Measurements from ENCODE around the gene B3GALNT2. TPM values are rescaled to one million over a fixed set of nuclear protein-coding genes. Genes with fewer than 3 reads are reported as not detected.
A peak's percentile ranks its signal among the peaks of the same experiment; 100 is the strongest.

Gene B3GALNT2
- total and polyA plus RNA-seq, 2 of the 4 experiments (the other 2 are of a cell fraction): 11.0 to 32.8 TPM

DNA sequence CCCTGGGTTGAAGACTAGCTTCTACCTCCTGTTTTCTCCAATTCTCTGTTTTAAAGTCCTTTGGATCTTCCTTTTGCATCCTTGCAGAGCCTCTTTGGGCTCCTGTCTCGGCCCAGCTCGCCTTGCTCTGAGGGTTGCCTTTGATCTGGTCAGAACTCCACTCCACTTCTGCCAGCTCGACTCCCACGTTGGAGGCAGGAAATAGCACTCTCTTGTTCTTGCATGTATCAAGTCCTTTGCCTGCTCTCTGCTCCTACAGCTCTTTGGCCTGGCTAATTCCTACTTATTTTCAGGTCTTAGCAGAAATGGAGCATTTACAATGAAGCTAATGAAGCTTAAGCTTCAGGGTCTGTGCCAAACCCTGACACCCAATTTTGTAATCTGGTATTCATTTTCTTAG is 21.1 kb upstream of the B3GALNT2 start:
- dilution Hi-C loops (cut with HindIII; ENCODE audit: low sequenced_read_pairs, unreplicated experiment): no loop called here
- peak; percentile 8 for DNase-seq
- Histone ChIP-seq H3K79me1 (ENCODE audit: low read depth in 1 of 2, low read length in 2 of 2) (no peaks in the 10 kb centered on the region), H3K18ac (ENCODE audit: low read depth, low read length) (no peak overlapping the region), H2BK120ac (ENCODE audit: low read depth, low read length) (no peak overlapping the region), H3K4ac (ENCODE audit: low read depth, low read length) (no peak overlapping the region), H4K8ac (ENCODE audit: low read depth in 2 of 2, low read length in 2 of 2) (no peak overlapping the region), H2AK5ac (ENCODE audit: low read depth, low read length) (no peak overlapping the region), H2BK5ac (ENCODE audit: low read depth, low read length, poor library complexity, severe bottlenecking) (no peak overlapping the region), H3K36me3 (ENCODE audit: control insufficient read depth, insufficient read depth, low read length) (no peaks in the 10 kb centered on the region), H3K9me1 (ENCODE audit: insufficient read depth, low read length) (no peaks in the 10 kb centered on the region), H3K14ac (replicated peaks; ENCODE audit: low read depth, low read length) (no peak overlapping the region), H3K4me2 (ENCODE audit: low read depth, low read length) (no peak overlapping the region), H2BK20ac (ENCODE audit: low read depth, low read length) (no peak overlapping the region), H4K20me1 (ENCODE audit: insufficient read depth, low read length) (no peaks in the 10 kb centered on the region), H3K27me3 (ENCODE audit: control insufficient read depth, insufficient read depth, low read length) (no peaks in the 10 kb centered on the region), H3K9ac (ENCODE audit: low read depth, low read length) (no peak overlapping the region), H4K5ac (ENCODE audit: low read depth, low read length) (no peak overlapping the region), H2AK9ac (replicated peaks; ENCODE audit: low read depth, low read length, poor library complexity) (no peak overlapping the region), H3K9me3 (ENCODE audit: control insufficient read depth, insufficient read depth, low read length) (no peaks in the 10 kb centered on the region), H3K4me1 (ENCODE audit: control insufficient read depth, insufficient read depth, low read length) (no peaks in the 10 kb centered on the region), H4K91ac (ENCODE audit: insufficient read depth, low read depth, low read length) (no peak overlapping the region), H2AFZ (replicated peaks; ENCODE audit: low read length, poor library complexity) (no peak overlapping the region), H2BK15ac (ENCODE audit: low read depth, low read length) (no peak overlapping the region), H3K23ac (ENCODE audit: low read depth, low read length) (no peak overlapping the region), H3K4me3 (ENCODE audit: insufficient read depth, low read depth, low read length) (no peak overlapping the region), H3K27ac (ENCODE audit: insufficient read depth, low read length) (no peak overlapping the region), H3K56ac (ENCODE audit: extremely low read depth, insufficient read depth, low read length) (no peak overlapping the region)
- ATAC-seq (ENCODE audit: low read depth): no peak
- POLR2A ChIA-PET (ENCODE audit: unreplicated experiment): no interaction called here
- 49% methylated on average over 3 of the region's 4 CpGs; no CpG with 5 or more reads in 1 of the 2 experiments for WGBS, 2 experiments (ENCODE audit: extremely low coverage in 2 of 2, insufficient read length in 1 of 2)
- in situ Hi-C loops (cut with MboI; ENCODE audit: low sequenced_read_pairs): no loop called here
- intact Hi-C loops (cut with micrococcal nuclease): no loop called here
- CTCF ChIA-PET: interaction anchor here (0.7 to 1.1 kb wide), 2 partner anchors 11 to 208 kb away, joined by 3 to 4 read pairs; no protein-coding TSS in a partner anchor
- no peak for TF ChIP-seq CEBPB (IDR thresholded peaks at IDR 0.05; ENCODE audit: low read depth, low read length)
- no peak for TF ChIP-seq SMC3 (IDR thresholded peaks at IDR 0.05; ENCODE audit: low read depth, low read length)
- TF ChIP-seq RAD21 (IDR thresholded peaks at IDR 0.05; ENCODE audit: low read length): no peak
- TF ChIP-seq FOS (IDR thresholded peaks at IDR 0.05; ENCODE audit: low read depth, low read length): no peak
- no peak for TF ChIP-seq MXI1 (IDR thresholded peaks at IDR 0.05; ENCODE audit: borderline replicate concordance, low read depth, low read length)
- TF ChIP-seq, protein P1, sequence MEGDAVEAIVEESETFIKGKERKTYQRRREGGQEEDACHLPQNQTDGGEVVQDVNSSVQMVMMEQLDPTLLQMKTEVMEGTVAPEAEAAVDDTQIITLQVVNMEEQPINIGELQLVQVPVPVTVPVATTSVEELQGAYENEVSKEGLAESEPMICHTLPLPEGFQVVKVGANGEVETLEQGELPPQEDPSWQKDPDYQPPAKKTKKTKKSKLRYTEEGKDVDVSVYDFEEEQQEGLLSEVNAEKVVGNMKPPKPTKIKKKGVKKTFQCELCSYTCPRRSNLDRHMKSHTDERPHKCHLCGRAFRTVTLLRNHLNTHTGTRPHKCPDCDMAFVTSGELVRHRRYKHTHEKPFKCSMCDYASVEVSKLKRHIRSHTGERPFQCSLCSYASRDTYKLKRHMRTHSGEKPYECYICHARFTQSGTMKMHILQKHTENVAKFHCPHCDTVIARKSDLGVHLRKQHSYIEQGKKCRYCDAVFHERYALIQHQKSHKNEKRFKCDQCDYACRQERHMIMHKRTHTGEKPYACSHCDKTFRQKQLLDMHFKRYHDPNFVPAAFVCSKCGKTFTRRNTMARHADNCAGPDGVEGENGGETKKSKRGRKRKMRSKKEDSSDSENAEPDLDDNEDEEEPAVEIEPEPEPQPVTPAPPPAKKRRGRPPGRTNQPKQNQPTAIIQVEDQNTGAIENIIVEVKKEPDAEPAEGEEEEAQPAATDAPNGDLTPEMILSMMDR (conservative IDR thresholded peaks at IDR 0.05; ENCODE audit: low read depth, low read length): no peak
- TF ChIP-seq RFX5 (IDR thresholded peaks at IDR 0.05; ENCODE audit: low read depth, low read length): no peak
- no peak for TF ChIP-seq BHLHE40 (IDR thresholded peaks at IDR 0.05; ENCODE audit: low read depth, low read length)
- no peak for TF ChIP-seq MAFK (IDR thresholded peaks at IDR 0.05; ENCODE audit: low read depth, low read length)
- TF ChIP-seq CHD1 (IDR thresholded peaks at IDR 0.05; ENCODE audit: low read depth, low read length): no peak
- no peak for TF ChIP-seq RCOR1 (IDR thresholded peaks at IDR 0.05; ENCODE audit: insufficient replicate concordance, low read length)
- no peak for TF ChIP-seq POLR2A (IDR thresholded peaks at IDR 0.05; ENCODE audit: low read depth, low read length)
- TF ChIP-seq MAZ (IDR thresholded peaks at IDR 0.05; ENCODE audit: borderline replicate concordance, low read depth, low read length): no peak
- TF ChIP-seq, protein P2, sequence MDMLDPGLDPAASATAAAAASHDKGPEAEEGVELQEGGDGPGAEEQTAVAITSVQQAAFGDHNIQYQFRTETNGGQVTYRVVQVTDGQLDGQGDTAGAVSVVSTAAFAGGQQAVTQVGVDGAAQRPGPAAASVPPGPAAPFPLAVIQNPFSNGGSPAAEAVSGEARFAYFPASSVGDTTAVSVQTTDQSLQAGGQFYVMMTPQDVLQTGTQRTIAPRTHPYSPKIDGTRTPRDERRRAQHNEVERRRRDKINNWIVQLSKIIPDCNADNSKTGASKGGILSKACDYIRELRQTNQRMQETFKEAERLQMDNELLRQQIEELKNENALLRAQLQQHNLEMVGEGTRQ (IDR thresholded peaks at IDR 0.05; ENCODE audit: low read depth, low read length): no peak
- TF ChIP-seq, protein P3, sequence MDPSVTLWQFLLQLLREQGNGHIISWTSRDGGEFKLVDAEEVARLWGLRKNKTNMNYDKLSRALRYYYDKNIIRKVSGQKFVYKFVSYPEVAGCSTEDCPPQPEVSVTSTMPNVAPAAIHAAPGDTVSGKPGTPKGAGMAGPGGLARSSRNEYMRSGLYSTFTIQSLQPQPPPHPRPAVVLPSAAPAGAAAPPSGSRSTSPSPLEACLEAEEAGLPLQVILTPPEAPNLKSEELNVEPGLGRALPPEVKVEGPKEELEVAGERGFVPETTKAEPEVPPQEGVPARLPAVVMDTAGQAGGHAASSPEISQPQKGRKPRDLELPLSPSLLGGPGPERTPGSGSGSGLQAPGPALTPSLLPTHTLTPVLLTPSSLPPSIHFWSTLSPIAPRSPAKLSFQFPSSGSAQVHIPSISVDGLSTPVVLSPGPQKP (IDR thresholded peaks at IDR 0.05; ENCODE audit: borderline replicate concordance, low read depth, low read length): no peak
- BruUV-seq (replicated peaks): no TSS peak

Measured in IMR-90 (cell line).